ENCODE results near the gene PSMB4. TPM values are rescaled to one million over a fixed set of nuclear protein-coding genes. Genes with fewer than 3 reads are reported as not detected.
A peak's percentile ranks its signal among the peaks of the same experiment; 100 is the strongest.

Gene PSMB4
- total and polyA plus RNA-seq, 2 experiments from 2014 or later = 348 to 417 TPM

DNA sequence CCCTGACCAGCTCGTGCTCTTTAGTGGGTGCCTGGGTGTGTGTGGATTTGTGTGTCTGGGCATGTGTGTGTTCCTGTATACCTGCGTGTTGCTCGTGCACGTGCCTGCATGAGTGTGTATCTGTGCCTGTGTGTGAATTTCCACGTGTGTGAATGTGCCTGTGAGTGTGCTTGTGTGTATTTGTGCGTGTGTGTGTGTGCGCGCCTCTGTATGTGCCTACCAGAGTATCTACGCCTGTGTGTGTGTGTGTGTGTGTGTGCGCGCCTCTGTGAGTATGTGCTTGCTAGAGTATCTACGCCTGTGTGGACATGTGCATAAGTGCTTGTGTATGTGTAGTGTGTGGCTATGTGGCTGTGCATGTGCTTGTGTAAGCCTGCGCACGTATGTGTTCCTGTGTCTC lies 26.2 kb upstream of the PSMB4 start (continued):
- TF ChIP-seq, protein P1, sequence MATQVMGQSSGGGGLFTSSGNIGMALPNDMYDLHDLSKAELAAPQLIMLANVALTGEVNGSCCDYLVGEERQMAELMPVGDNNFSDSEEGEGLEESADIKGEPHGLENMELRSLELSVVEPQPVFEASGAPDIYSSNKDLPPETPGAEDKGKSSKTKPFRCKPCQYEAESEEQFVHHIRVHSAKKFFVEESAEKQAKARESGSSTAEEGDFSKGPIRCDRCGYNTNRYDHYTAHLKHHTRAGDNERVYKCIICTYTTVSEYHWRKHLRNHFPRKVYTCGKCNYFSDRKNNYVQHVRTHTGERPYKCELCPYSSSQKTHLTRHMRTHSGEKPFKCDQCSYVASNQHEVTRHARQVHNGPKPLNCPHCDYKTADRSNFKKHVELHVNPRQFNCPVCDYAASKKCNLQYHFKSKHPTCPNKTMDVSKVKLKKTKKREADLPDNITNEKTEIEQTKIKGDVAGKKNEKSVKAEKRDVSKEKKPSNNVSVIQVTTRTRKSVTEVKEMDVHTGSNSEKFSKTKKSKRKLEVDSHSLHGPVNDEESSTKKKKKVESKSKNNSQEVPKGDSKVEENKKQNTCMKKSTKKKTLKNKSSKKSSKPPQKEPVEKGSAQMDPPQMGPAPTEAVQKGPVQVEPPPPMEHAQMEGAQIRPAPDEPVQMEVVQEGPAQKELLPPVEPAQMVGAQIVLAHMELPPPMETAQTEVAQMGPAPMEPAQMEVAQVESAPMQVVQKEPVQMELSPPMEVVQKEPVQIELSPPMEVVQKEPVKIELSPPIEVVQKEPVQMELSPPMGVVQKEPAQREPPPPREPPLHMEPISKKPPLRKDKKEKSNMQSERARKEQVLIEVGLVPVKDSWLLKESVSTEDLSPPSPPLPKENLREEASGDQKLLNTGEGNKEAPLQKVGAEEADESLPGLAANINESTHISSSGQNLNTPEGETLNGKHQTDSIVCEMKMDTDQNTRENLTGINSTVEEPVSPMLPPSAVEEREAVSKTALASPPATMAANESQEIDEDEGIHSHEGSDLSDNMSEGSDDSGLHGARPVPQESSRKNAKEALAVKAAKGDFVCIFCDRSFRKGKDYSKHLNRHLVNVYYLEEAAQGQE (IDR thresholded peaks at IDR 0.05; ENCODE audit: unreplicated experiment) = no peak
- TF ChIP-seq EZH2 (IDR thresholded peaks at IDR 0.05; ENCODE audit: low read depth, unreplicated experiment) = no peak
- TF ChIP-seq, protein P2, sequence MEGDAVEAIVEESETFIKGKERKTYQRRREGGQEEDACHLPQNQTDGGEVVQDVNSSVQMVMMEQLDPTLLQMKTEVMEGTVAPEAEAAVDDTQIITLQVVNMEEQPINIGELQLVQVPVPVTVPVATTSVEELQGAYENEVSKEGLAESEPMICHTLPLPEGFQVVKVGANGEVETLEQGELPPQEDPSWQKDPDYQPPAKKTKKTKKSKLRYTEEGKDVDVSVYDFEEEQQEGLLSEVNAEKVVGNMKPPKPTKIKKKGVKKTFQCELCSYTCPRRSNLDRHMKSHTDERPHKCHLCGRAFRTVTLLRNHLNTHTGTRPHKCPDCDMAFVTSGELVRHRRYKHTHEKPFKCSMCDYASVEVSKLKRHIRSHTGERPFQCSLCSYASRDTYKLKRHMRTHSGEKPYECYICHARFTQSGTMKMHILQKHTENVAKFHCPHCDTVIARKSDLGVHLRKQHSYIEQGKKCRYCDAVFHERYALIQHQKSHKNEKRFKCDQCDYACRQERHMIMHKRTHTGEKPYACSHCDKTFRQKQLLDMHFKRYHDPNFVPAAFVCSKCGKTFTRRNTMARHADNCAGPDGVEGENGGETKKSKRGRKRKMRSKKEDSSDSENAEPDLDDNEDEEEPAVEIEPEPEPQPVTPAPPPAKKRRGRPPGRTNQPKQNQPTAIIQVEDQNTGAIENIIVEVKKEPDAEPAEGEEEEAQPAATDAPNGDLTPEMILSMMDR (conservative IDR thresholded peaks at IDR 0.05; ENCODE audit: low read depth in 2 of 2) = no peak
- TF ChIP-seq CREB1 (CRISPR knock-in tag; IDR thresholded peaks at IDR 0.05; ENCODE audit: low read depth) = no peak
- TF ChIP-seq JUNB (IDR thresholded peaks at IDR 0.05; ENCODE audit: unreplicated experiment) = no peak
- no peak for TF ChIP-seq EZH2phosphoT487 (IDR thresholded peaks at IDR 0.05; ENCODE audit: unreplicated experiment)
- TF ChIP-seq, protein P3, sequence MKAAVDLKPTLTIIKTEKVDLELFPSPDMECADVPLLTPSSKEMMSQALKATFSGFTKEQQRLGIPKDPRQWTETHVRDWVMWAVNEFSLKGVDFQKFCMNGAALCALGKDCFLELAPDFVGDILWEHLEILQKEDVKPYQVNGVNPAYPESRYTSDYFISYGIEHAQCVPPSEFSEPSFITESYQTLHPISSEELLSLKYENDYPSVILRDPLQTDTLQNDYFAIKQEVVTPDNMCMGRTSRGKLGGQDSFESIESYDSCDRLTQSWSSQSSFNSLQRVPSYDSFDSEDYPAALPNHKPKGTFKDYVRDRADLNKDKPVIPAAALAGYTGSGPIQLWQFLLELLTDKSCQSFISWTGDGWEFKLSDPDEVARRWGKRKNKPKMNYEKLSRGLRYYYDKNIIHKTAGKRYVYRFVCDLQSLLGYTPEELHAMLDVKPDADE (IDR thresholded peaks at IDR 0.05) = no peak

DNA sequence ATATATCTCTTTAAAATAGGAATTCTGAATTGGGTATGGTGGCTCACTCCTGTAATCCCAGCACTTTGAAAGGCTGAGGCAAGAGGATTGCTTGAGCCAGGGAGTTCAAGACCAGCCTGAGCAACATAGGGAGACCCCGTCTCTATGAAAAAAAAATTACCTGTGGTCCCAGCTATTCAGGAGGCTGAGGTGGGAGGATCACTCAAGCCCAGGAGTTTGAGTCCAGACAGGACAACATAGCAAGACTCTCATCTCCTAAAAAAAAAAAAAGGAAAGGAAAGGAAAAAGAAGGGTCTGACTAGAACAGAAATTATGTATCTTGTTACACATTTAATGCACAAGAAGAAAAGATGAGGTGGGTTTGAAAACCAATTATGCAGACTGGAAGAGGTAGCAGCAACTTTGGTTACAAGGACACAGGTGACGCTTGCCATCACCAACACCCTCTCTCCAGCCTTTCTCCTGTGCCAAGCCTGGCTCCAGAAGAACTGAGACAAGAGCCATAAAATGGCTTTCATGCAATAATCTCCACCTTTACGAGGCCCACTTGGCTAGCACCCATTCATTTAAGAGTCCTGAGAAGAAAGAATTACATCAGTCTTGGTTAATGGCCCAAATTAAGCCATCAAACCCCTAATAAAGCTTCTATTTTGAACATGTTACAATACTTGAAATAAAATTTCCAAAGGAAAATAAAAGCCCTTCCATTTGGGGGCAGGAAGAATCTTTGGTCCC lies 22.1 kb upstream of the PSMB4 start:
- Mint-ChIP-seq H3K27ac (no peak overlapping the region), H3K36me3 (ENCODE audit: low read depth) (no peaks in the 10 kb centered on the region), H3K4me3 (no peak overlapping the region), H3K27me3 (ENCODE audit: insufficient read depth, low read depth, poor library complexity) (peaks cover 12% of the 10 kb centered on the region), H3K9me3 (no peaks in the 10 kb centered on the region; the same call in 2 of the 3 replicates), H3K4me1 (peaks cover 17% of the 10 kb centered on the region)
- Histone ChIP-seq H2AFZ (peak overlapping the region; percentile 76; the same call in 1 of the 2 replicates), H3F3A (replicated peaks; ENCODE audit: low read depth) (no peaks in the 10 kb centered on the region), H4K20me1 (replicated peaks; ENCODE audit: insufficient read depth) (no peaks in the 10 kb centered on the region), H3K4me3 (no peak overlapping the region), H3K4me1 (ENCODE audit: insufficient read depth) (0 out of 2 replicates have a peak, but pooled peaks cover 1% of the 10 kb centered on the region), H3K79me2 (replicated peaks; ENCODE audit: insufficient read depth) (no peaks in the 10 kb centered on the region), H3K27ac (ENCODE audit: low read depth) (no peak overlapping the region), H3K4me2 (no peak overlapping the region), H3K27me3 (ENCODE audit: insufficient read depth) (no peaks in the 10 kb centered on the region), H3K36me3 (ENCODE audit: insufficient read depth) (no peaks in the 10 kb centered on the region), H3K9me2 (ENCODE audit: insufficient read depth) (no peaks in the 10 kb centered on the region)
- ATAC-seq (no peak), DNase-seq (ENCODE audit: low spot score) (no peak)
- TF ChIP-seq, protein P3 (IDR thresholded peaks at IDR 0.05) = no peak
- TF ChIP-seq JUNB (IDR thresholded peaks at IDR 0.05; ENCODE audit: unreplicated experiment) = no peak
- TF ChIP-seq EZH2phosphoT487 (IDR thresholded peaks at IDR 0.05; ENCODE audit: unreplicated experiment) = no peak
- TF ChIP-seq ZNF331 (CRISPR knock-in tag; IDR thresholded peaks at IDR 0.05; ENCODE audit: low read depth) = no peak
- no peak for TF ChIP-seq CREB1 (CRISPR knock-in tag; IDR thresholded peaks at IDR 0.05; ENCODE audit: low read depth)
- no peak for TF ChIP-seq NANOG (IDR thresholded peaks at IDR 0.05; ENCODE audit: borderline replicate concordance)
- no peak for TF ChIP-seq STAT1 (IDR thresholded peaks at IDR 0.05; ENCODE audit: unreplicated experiment)
- no peak for TF ChIP-seq EZH2 (IDR thresholded peaks at IDR 0.05; ENCODE audit: low read depth, unreplicated experiment)

All from GM23338 (cell line).